Inflammatory macrophage treated with lipopolysaccharide for 1 hour (primary cell): ENCODE data around the gene ACP6.

Experiments
- DNase-seq, 2 donors: peaks; one replicate each; pipeline ENCODE4 v3.0.0-alpha.2; 2020 to 2022

ACP6 gene

DNA sequence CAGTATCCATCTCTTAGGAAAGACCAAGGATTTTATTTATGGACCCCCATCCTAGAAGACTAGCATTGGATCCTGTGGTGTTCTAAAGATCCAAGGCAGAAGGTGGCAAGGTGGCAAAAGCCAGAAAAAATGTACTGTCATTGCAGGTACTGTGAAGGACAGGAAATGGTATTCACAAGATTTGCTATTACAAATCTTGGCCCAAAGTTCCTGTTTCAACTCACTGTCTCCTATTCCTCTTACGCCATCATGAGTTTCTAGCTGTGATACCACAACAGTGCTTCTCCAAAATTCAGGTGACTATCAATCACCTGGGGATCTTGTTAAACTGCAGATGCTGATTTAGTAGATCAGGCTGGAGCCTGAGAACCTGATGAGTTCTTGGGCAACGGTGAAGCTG lies 21.4 kb downstream of the ACP6 start:
- DNase-seq, result no peak

DNA sequence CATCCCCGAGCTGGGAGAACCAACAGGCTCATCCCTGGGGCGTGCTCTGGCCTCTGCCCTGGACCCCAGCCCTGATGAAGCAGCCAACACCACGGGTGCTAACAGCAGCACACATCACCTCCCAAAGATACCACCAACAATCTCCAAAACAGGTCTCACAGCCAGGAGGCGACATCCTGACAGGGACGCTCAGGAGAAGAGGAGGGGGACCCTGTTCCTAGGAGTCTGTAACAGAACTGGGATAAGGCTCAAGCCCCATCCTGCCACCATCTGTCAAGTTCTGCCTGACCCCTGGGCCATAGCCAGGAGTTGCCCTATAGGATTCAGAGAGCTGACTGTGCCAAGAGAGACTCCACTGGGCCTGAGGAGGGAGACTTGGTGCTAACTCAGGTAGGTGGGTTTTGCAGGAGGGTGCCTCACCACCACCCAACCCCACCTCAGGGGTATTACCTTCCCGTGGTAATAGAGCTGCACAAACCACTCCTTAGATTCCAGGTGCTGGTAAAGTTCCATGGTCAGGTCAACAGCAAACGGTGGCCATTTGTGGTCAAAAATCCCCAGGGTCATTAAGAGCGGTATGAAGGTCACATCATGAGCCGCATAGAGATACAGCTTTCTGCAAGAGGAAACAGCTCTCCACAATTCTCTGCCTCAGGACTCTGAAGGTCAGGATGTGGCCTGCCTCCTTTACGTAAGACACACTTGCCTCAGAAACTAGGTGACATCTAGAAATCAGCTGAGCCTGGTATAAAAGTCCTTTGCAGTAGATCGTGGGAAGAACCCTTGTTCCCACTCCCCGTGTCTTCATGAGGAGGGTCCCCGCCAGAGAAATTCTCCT lies 22.3 kb downstream of the ACP6 start:
- DNase-seq, result no peak

DNA sequence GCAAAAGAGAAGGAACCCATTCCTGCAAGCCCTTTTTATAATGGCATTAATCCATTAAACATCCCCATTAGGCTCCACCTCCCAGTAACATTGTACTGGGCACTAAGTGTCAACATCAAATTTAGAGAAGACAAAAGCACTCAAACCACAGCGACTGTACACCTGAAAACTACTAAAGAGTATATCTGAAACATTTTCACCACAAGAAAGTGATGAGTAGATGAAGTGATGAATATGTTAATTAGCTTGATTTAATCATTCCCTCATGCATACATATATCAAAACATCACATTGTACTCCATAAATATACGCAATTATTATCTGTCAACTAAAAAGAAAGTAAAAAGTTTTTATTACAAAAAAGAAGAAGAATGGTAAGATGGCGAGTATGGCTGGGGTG lies 26.4 kb downstream of the ACP6 start:
- no peak for DNase-seq

DNA sequence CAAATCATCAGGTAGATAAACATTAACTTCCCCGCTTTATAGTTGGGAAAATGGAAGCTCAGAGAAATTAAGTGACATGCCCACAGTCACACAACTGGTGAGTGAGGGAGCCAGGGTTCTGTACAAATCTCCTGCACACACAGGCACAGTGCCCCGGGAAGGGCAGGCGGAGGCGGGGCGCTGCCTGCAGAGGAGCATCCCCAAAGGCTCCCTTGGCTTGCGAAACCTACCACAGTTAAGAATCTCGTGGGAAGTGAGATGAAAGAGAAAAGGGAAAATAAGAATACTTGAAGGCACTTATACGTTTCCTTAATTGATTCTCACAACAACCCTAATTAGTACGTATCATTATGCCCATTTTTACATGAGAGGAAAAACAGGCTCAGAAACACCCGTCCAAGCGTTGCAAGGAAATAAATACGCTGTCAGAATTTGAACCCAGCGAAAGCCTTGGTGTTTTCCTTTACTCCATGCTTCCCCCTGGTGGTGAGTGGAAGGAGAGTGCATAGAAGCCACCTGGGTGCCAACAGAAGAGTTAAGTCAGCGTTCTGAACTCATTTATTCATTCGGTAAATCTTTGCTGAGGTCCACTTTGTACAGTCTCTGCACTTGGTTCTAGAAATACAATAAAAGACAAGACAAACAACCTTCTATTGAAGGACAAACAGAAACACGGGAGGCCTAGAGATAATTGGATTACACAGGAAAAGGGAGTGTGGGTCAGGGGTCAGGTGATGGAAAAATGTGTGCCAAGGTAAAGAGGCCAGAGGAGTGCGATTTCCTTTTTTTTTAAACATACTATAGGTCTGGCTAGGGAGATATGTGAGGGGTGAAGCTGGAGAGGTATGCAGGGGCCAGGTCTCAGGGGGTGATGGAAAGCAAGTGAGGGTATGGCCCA lies 28.4 kb downstream of the ACP6 start:
- peak; percentile 14 to 64 for DNase-seq

- no peak for DNase-seq
These were observed 29.0 kb downstream of the ACP6 start for GRCh38 chr1:147641291-147641690.

GRCh38 chr1:147640553-147641165 lies 29.7 kb downstream of the ACP6 start:
- peak; percentile 68 to 85 for DNase-seq

- no peak for DNase-seq
These were observed 34.0 kb downstream of the ACP6 start for GRCh38 chr1:147636314-147636713.

DNA sequence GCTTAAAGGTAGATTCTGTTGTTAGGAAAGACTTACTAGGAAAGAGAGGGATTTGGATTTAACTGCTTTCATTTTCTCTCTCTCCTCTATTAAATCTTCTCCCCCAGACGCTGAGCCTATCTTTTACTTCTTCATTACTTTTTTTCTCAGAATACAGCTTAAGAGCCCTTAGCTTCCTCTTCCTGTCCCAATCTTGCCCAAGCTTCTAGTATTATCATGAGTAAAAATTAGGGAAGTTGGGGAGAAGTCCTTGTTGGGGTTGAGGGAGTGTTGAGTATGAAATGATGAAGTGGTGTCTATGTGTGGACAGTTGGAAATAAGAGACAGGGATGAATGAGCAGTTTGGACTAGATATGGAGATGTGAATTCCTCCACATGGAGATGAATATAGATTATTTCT lies 35.0 kb downstream of the ACP6 start:
- peak; percentile 82 to 87 for DNase-seq

DNA sequence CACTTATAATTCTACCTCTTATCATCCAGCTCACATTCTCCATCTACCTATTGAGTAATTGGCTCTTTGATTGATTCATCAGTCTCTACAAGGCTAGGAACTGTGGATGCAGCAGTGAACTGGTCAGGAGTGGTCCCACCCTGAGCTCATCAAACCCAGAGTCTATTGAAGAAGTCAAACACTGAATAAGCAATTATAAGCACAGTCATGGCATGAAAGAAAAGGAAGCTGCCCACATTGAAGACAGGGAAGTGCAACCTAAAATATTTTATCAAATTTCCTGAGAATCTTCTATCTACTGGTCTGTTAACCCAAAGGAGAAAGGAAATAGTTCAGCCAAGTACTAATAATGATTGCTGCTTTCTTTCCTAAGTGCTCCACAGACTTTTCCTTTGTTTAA lies 35.7 kb downstream of the ACP6 start:
- DNase-seq, result peak; percentile 54 to 55

DNA sequence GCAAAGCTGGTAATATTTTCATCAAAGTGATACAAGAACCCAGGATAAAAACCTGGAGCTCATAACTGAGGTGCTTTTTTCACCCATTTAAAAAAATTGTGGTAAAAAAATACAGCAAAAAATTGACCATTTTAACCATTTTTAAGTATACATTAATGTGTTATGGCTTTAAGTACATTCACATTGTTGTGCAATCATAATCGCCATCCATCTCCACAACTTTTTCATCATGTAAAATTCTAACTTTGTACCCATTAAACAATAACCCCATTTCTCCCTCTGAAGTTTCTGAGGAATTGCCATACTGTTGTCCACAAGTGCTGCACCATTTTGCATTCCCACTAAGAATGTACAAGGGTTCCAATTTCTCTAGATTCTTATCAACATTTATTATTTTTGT lies 36.6 kb downstream of the ACP6 start:
- DNase-seq, result no peak

- no peak for DNase-seq
These were observed 38.5 kb downstream of the ACP6 start for GRCh38 chr1:147631839-147632238.

DNA sequence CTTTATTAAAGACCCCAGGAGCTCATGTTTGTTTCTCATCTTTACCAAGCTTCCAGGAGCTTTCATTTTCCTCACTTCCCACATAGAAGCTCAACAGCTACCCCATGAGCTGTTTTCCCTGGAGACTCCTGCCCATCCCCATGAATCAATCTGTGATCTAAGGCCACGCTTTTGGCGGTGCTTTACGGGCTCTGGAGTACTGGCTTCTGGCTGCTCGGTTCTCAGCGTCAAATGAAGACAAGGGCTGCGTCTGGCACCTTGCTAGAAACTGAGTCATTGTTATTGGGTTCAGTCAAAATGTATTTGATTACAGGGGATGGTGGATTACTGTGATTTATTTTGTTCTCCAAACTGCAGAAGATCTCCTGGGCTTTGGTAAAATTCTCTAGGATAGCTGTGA lies 39.9 kb downstream of the ACP6 start:
- DNase-seq, result no peak

- DNase-seq, result no peak
These were observed 40.3 kb downstream of the ACP6 start for GRCh38 chr1:147630022-147630421.

DNA sequence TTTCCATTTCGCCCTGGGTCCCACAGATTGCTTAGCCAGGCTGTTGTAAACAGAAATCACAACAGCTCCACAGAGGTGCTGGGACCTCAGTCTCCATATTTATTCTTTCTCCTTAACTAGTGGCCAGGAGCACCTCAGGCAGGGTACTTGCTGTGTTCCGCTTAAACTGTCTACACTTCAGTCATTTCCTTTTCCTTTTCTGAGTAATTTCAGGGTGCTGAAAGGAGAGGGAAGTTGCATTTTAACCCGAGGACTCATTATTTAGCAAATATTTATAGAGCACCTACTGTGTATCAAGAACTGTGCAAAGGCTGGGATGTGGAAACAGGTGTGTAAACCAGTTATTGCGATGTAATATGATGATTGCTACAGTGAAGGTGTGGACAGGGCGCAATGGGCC lies 41.9 kb downstream of the ACP6 start:
- DNase-seq, result peak in 1 of 2 donors; percentile 44

- DNase-seq, result peak in 1 of 2 donors; percentile 53
These were observed 42.8 kb downstream of the ACP6 start for GRCh38 chr1:147627435-147628110.

GRCh38 chr1:147626739-147627138 lies 43.6 kb downstream of the ACP6 start:
- no peak for DNase-seq

- no peak for DNase-seq
These were observed 44.0 kb downstream of the ACP6 start for GRCh38 chr1:147626291-147626690.

- DNase-seq, result peak in 1 of 2 donors; percentile 20
These were observed 44.8 kb downstream of the ACP6 start for GRCh38 chr1:147625362-147625995.

DNA sequence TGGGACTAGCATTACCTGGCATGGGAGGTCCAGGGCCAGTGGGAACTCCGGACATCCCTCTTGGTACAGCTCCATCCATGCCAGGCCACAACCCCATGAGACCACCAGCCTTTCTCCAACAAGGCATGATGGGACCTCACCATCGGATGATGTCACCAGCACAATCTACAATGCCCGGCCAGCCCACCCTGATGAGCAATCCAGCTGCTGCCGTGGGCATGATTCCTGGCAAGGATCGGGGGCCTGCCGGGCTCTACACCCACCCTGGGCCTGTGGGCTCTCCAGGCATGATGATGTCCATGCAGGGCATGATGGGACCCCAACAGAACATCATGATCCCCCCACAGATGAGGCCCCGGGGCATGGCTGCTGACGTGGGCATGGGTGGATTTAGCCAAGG lies 45.8 kb downstream of the ACP6 start:
- no peak for DNase-seq

- DNase-seq, result no peak
These were observed 46.3 kb downstream of the ACP6 start for GRCh38 chr1:147624011-147624410.

GRCh38 chr1:147622731-147623130 lies 47.6 kb downstream of the ACP6 start:
- DNase-seq, result no peak

DNA sequence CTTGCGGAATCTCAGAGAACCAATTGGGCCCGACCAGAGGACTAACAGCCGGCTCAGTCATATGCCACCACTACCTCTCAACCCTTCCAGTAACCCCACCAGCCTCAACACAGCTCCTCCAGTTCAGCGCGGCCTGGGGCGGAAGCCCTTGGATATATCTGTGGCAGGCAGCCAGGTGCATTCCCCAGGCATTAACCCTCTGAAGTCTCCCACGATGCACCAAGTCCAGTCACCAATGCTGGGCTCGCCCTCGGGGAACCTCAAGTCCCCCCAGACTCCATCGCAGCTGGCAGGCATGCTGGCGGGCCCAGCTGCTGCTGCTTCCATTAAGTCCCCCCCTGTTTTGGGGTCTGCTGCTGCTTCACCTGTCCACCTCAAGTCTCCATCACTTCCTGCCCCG lies 49.8 kb downstream of the ACP6 start:
- DNase-seq, result no peak
